ENCODE data around the gene CTAG1A. TPM values are rescaled to one million over a fixed set of nuclear protein-coding genes. Genes with fewer than 3 reads are reported as not detected.
A peak's percentile ranks its signal among the peaks of the same experiment; 100 is the strongest.
"Not testable (repeated sequence)": the region's sequence is repeated elsewhere in the genome, so short reads cannot be mapped to it uniquely, and the experiment has no call there.

The CTAG1A gene
- total RNA-seq, 4 donors from 2014 or later = not detected

- intact Hi-C loops (cut with DNase I; ENCODE audit: low total_unique reads) = no loop called here
- peak in 1 of 2 donors; percentile 40 for DNase-seq (ENCODE audit: low spot score in 2 of 2)
- TF ChIP-seq POLR2A (IDR thresholded peaks at IDR 0.05) (no peak), CTCF (IDR thresholded peaks at IDR 0.05) (no peak)
- H3K4me3 ChIP-seq (ENCODE audit: low read depth, poor library complexity, severe bottlenecking) = no peak overlapping the region
- 71 to 77% methylated on average over 8 to 13 of the region's 13 CpGs for WGBS, 2 donors
Measured at GRCh38 chrX:154602226-154602625, 17.3 kb downstream of the CTAG1A start.

GRCh38 chrX:154602766-154603437 is 18.0 kb downstream of the CTAG1A start:
- WGBS, 2 donors = 77 to 83% methylated on average over 14 to 18 of the region's 18 CpGs
- intact Hi-C loops (cut with DNase I; ENCODE audit: low total_unique reads) = no loop called here
- no peak overlapping the region for H3K4me3 ChIP-seq (ENCODE audit: low read depth, poor library complexity, severe bottlenecking)
- TF ChIP-seq POLR2A (IDR thresholded peaks at IDR 0.05) (no peak), CTCF (IDR thresholded peaks at IDR 0.05) (no peak)
- peak in 1 of 2 donors; percentile 60 for DNase-seq (ENCODE audit: low spot score in 2 of 2)

- no peak overlapping the region for H3K4me3 ChIP-seq (ENCODE audit: low read depth, poor library complexity, severe bottlenecking)
- WGBS, 2 donors = 44 to 73% methylated on average over 7 to 13 of the region's 13 CpGs
- no peak for TF ChIP-seq POLR2A (IDR thresholded peaks at IDR 0.05)
- peak in 1 of 2 donors; percentile 77 for DNase-seq (ENCODE audit: low spot score in 2 of 2)
- intact Hi-C loops (cut with DNase I; ENCODE audit: low total_unique reads) = no loop called here
Measured at GRCh38 chrX:154603438-154604430, 18.8 kb downstream of the CTAG1A start.

- intact Hi-C loops (cut with DNase I; ENCODE audit: low total_unique reads) = no loop called here
- no peak for TF ChIP-seq POLR2A (IDR thresholded peaks at IDR 0.05)
- TF ChIP-seq CTCF (IDR thresholded peaks at IDR 0.05) = no peak
- DNase-seq (ENCODE audit: low spot score in 2 of 2) = peak in 1 of 2 donors; percentile 71
- 84 to 95% methylated on average over 6 of the region's 6 CpGs for WGBS, 2 donors
- H3K4me3 ChIP-seq (ENCODE audit: low read depth, poor library complexity, severe bottlenecking) = no peak overlapping the region
Measured at GRCh38 chrX:154605566-154605965, 20.6 kb downstream of the CTAG1A start.

- TF ChIP-seq POLR2A (IDR thresholded peaks at IDR 0.05) = no peak
- TF ChIP-seq CTCF (IDR thresholded peaks at IDR 0.05) = no peak
- intact Hi-C loops (cut with DNase I; ENCODE audit: low total_unique reads) = no loop called here
- DNase-seq (ENCODE audit: low spot score in 2 of 2) = peak in 1 of 2 donors; percentile 61
Measured at GRCh38 chrX:154607370-154607769, 22.4 kb downstream of the CTAG1A start.

GRCh38 chrX:154607976-154608375 is 23.0 kb downstream of the CTAG1A start:
- intact Hi-C loops (cut with DNase I; ENCODE audit: low total_unique reads); H3K4me3 ChIP-seq (ENCODE audit: low read depth, poor library complexity, severe bottlenecking): not testable (repeated sequence)
- DNase-seq (ENCODE audit: low spot score in 2 of 2) = peak in 1 of 2 donors; percentile 17
- 70 to 87% methylated on average over 11 of the region's 11 CpGs for WGBS, 2 donors

More at GRCh38 chrX:154607370-154607769, 22.4 kb downstream of the CTAG1A start:
- 69 to 72% methylated on average over 6 of the region's 6 CpGs for WGBS, 2 donors
- H3K4me3 ChIP-seq (ENCODE audit: low read depth, poor library complexity, severe bottlenecking) = no peak overlapping the region

GRCh38 chrX:154608823-154609222 is 23.9 kb downstream of the CTAG1A start:
- DNase-seq (ENCODE audit: low spot score in 2 of 2) = peak in 1 of 2 donors; percentile 25
- intact Hi-C loops (cut with DNase I; ENCODE audit: low total_unique reads); H3K4me3 ChIP-seq (ENCODE audit: low read depth, poor library complexity, severe bottlenecking): not testable (repeated sequence)
- 86 to 87% methylated on average over 12 of the region's 12 CpGs for WGBS, 2 donors

- intact Hi-C loops (cut with DNase I; ENCODE audit: low total_unique reads); H3K4me3 ChIP-seq (ENCODE audit: low read depth, poor library complexity, severe bottlenecking): not testable (repeated sequence)
- WGBS, 2 donors = 87 to 93% methylated on average over 12 of the region's 12 CpGs
- peak in 1 of 2 donors; percentile 45 for DNase-seq (ENCODE audit: low spot score in 2 of 2)
Measured at GRCh38 chrX:154611146-154611545, 26.2 kb downstream of the CTAG1A start.

- H3K4me3 ChIP-seq (ENCODE audit: low read depth, poor library complexity, severe bottlenecking); intact Hi-C loops (cut with DNase I; ENCODE audit: low total_unique reads): not testable (repeated sequence)
- peak in 1 of 2 donors; percentile 46 for DNase-seq (ENCODE audit: low spot score in 2 of 2)
- WGBS, 2 donors = 0 to 21% methylated on average over 5 to 8 of the region's 12 CpGs
Measured at GRCh38 chrX:154613586-154613985, 28.7 kb downstream of the CTAG1A start.

GRCh38 chrX:154619182-154619581 is 34.2 kb downstream of the CTAG1A start, which contains the start of gene CTAG1B:
TSS of gene CTAG1B (minus strand) at chrX:154619282. CDS start at chrX:154619218, 64 bp downstream.
- DNase-seq (ENCODE audit: low spot score in 2 of 2); intact Hi-C loops (cut with DNase I; ENCODE audit: low total_unique reads); H3K4me3 ChIP-seq (ENCODE audit: low read depth, poor library complexity, severe bottlenecking): not testable (repeated sequence)
- WGBS, 2 donors = no CpG with 5 or more reads among the region's 28 CpGs

Measured in lower leg skin (tissue), 4 donors.